ENCODE measurements around the gene OLFML2B.
"Not testable (repeated sequence)": the region's sequence is repeated elsewhere in the genome, so short reads cannot be mapped to it uniquely, and the experiment has no call there.

Gene OLFML2B

DNA sequence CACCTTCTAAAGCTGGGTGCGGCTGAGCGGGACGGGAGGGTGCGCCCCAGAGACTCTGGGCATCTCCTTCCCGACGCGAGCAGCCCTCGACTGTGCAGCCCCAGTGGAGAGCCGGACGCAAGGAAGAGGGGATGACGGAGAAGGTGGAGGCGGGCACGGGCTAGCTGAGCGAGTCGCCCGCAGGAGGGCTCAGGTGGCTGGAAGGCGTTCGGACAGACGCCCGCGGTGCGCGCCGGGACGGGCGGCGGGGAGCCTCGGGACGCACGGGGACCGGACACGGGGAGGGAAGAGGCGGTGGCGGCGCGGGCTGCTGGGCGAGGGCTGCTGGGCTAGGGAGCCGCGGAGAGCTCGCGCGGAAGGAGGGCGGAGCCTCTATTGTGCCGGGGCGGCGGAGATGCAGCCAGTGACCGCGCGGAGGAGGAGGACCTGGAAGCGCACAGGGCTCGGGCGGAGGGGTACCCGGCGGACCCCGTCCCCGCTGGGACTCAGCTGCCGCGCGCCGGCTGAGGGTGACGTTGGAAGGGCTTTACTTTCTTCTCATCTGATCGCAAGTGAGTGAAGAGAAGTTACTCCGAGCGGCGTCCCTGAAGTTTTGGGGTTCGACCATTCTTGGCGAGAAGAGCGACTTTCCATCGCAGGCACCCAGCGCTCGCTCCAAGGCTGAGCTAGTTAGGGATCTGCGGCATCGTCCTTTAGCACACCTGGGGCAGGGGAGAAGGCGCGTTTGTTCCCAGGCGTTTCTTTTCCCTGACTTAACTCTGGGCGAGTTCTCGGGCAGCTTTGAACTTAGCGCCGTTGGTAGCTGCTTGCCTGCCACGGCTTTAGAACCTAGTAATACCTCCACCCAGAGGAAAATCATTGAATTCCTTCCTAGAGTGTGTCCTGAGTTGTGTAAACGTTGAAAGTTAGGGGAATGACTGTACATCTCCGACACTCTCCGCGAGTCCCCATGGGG, at the start of gene OLFML2B:
Gene OLFML2B (minus strand): TSS at position 323 of the 955 bp plus-strand sequence. CDS start 439 bp downstream, outside the sequence.
- Histone ChIP-seq H3K27ac (peak within 1 kb of the TSS in 19 of 21 experiments; percentile 53 to 92 (median 73)), H3K4me3 (peak within 1 kb of the TSS; percentile 38 to 66 (median 53))

DNA sequence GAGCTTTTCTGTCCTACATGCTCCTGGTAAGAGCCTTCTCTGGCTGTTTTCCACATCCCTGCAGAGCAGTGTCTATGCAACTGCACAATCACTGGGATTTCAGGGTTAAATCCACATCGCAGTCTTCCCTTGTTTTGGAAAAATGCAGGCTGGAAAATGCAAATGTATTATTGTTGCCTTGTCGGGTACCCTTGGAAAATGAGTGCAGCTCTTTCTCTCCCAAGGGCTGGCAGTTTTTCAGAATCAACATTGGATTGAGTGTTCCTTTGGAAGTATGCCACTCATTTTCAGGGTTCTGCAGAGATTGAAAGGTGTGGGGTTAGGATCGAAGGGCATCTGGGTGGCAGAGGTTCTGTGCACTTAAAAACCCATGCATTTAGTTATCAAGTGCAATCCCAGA, 49.1 kb upstream of the OLFML2B start:
- no peak overlapping the region for H3K4me3 ChIP-seq

DNA sequence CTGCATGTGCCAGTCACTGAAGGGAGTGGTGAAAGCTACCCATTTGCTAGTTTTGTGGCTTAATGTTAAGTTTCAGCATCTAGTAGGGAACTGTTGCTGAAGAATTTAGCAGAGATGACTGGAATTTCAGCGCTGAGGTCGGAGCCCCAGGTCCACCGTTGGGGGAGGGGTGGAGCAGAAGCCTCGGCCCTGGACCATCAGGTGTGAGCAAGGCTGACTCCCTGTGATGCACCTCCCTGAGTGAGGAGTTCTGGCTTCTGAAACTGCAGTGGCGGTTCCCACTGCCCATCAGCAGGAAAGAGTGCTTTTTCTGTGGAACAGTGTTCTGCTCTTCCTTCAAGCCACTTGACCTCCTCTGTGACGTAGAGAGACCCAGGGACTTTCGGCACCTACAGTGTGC, 47.2 kb upstream of the OLFML2B start:
- Histone ChIP-seq H3K27ac (no peak overlapping the region), H3K4me3 (peak overlapping the region in 2 of 7 experiments; percentile 66 to 82)

More for the DNA sequence above, 49.1 kb upstream of the OLFML2B start:
- no peak overlapping the region for H3K27ac ChIP-seq

DNA sequence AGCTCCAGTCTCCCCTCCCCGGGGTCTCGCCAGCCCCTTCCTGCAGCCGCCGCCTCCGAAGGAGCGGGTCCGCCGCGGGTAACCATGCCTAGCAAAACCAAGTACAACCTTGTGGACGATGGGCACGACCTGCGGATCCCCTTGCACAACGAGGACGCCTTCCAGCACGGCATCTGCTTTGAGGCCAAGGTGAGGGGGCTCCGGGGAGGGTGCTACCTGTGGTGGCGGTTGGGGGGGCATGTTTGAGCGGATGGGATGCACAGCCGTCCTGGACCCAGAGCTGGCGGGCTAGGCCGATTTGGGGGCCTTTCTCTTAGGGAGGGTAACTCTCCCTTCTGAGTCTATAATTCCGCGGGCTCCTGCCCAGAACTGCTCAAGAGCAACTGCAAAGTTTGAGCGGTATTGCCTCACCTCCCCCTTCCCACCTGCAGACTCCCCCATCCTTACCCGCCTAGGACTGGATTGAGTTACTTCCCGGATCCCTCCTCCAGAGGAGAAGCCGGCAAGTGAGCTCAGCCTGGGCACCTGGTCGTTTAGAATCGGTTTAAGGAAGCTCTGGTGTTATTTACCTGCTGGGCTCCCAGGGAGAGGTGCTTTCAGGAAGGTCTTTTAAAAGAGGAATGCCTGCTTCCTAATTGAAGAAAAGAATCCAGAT, 46.6 kb upstream of the OLFML2B start:
- Histone ChIP-seq H3K27ac (peak overlapping the region in 5 of 21 experiments; percentile 30 to 73 (median 48)), H3K4me3 (peak overlapping the region; percentile 40 to 82 (median 66))

DNA sequence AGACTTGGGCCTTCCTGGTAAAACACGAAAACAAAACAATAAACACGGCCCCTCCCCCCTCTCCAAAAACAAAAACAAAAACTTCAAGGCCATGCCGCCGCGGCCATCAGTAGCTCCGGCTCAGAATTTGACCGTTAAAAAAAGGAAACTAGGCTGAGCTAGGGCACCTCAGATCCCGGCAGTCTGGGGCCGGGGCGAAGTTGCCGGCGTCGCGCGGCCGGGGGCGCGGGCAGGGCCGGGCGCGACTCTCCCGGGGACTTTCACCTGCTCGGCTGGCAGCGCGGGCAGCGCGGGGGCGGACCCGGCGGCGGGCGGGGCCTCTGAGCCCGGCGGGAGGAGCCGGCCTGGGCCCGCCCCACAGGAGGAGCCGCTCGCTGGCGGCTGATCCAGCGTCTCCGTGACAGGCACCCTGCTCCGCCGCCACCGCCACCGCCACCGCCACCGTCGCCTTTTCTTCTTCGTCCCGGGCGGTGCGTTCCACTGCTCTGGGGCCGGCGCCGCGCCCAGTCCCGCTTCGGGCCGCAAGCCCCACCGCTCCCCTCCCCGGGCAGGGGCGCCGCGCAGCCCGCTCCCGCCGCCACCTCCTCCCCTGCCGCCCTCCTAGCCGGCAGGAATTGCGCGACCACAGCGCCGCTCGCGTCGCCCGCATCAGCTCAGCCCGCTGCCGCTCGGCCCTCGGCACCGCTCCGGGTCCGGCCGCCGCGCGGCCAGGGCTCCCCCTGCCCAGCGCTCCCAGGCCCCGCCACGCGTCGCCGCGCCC, 45.8 kb upstream of the OLFML2B start, which contains the start of gene NOS1AP:
Gene NOS1AP (plus strand): TSS at position 358 of the 760 bp plus-strand sequence. CDS start 487 bp downstream, outside the sequence.
- H3K4me3 ChIP-seq: peak within 1 kb of the TSS; percentile 40 to 82 (median 66)
- H3K27ac ChIP-seq: peak within 1 kb of the TSS in 5 of 21 experiments; percentile 30 to 73 (median 48)

DNA sequence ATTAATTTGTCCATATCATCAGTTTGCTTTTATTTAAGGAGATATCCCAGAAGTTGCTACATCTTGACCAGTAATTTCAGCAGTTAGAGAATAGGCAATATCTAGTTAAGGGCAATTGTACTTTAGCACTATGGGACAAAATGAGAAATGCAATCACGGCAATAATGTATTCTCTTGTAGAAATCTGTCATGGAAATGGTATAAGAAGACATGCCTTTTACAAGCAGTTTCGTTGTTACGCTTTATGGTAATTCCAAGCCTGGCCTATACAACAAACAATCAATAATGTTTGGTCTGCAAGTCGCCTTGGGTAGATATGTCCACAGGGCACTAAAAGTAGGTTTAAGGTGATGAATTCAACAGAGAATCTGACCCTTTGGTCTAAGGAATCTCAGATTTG, 44.6 kb upstream of the OLFML2B start:
- no peak overlapping the region for H3K4me3 ChIP-seq
- H3K27ac ChIP-seq: no peak overlapping the region

DNA sequence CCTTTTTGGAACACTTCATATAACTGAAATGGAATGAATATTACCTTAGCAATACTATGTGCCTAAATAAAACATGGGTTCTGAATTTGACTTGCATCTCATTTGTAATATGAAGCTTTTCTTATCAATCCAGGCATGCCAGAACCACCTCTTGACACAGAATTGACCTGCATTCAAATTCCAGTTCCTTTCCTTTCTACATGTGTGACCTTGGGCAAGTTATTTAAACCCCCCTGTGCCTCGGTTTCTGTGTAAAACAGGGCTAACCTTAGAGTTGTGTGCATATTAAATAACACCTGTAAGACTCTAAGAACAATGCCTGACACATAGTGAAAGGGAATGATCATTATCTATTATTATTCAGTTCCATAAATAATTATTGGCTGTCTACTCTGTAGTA, 43.8 kb upstream of the OLFML2B start:
- Histone ChIP-seq H3K27ac (no peak overlapping the region), H3K4me3 (no peak overlapping the region)

DNA sequence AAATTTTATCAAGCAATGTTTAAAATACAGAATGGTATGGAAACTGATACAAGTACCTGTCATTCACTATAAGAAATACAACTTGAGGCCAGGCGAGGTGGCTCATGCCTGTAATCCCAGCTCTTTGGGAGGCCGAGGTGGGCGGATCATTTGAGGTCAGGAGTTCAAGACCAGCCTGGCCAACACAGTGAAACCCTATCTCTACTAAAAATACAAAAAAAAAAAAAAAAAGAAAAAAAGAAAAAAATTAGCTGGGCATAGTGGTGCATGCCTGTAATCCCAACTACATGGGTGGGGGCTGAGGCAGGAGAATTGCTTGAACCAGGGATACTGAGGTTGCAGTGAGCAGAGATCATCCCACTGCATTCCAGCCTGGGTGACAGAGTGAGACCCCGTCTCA, 43.2 kb upstream of the OLFML2B start:
- H3K27ac ChIP-seq, H3K4me3 ChIP-seq: not testable (repeated sequence)

DNA sequence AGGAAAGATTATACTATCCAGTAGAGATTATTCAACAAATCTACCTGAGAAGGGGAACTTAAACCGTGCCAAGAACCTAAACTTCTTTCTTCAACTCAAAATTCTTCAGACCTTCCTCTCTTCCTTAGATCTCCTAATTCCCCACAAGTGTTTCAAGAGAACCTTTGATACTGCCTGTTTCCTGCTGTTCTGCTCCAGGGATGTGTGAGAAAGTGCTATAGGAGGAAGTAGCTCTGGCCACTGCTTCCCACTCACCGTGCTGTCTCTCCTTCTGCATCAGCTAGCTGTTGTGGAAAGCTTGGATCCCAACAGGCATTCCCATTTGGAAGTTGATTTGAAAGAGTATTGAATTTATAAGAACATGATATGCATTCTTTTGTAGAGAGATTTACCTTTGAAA, 41.3 kb upstream of the OLFML2B start:
- H3K4me3 ChIP-seq: no peak overlapping the region
- no peak overlapping the region for H3K27ac ChIP-seq

DNA sequence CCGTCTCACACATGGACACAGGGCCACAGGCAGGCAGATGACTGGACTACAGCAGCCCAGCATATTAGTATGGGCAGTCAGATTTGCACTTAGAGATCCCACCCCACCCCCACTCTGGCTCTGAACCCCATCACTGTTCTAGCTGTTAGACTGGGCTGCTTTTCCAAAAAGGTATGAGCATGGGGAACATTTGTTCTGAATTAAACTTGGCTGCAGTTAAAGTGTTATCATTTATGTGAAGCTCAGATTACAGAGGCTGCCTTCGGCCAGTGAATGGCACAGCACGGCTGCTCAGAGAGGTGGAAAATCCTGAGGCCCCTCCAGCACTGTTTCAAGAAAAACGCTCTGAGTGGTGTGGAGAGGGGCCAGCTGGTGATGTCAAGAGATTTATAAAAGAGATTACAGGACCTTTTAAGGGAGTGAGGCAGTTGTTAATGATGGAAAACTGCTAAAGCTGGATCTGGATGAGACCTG, 38.9 kb upstream of the OLFML2B start:
- Histone ChIP-seq H3K27ac (no peak overlapping the region), H3K4me3 (no peak overlapping the region)

DNA sequence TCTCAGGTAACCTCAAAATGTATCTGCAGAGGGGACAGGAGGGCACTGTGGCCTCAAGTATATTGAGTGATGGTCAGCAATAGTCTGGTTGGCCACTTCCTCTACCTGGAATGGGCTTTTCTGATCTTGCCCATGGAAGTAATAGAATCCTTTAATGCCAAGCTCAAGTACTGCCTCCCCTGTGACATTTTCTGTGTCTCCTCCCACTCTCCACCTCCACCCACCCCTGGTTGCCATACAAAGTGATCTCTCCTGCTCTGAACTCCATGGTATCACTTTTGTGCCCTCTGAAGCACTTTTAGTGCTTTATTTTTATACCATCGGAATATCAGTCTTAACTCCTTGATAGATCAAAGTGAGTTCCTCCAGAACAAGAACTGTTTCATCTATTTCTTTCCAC, 36.6 kb upstream of the OLFML2B start:
- H3K4me3 ChIP-seq: no peak overlapping the region
- no peak overlapping the region for H3K27ac ChIP-seq

DNA sequence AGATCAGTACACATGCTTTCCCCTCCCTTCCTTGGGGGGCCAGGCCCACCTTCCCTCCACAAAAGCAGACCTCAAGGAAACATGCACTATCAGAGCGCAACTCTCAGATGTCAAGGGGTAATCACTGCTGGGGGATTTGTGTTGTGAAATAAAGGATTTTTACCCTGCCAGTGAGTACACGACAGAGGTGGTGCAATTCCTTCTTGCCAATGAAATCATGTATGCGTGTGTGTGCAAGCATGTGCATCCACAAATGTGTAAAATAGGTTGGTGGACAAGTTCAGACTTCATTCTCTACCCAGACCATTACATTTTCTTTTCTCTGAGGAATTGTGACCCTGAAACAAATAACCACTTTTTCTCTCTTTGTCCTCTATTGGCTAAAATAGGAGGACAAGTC, 36.1 kb upstream of the OLFML2B start:
- H3K27ac ChIP-seq: no peak overlapping the region
- H3K4me3 ChIP-seq: no peak overlapping the region

DNA sequence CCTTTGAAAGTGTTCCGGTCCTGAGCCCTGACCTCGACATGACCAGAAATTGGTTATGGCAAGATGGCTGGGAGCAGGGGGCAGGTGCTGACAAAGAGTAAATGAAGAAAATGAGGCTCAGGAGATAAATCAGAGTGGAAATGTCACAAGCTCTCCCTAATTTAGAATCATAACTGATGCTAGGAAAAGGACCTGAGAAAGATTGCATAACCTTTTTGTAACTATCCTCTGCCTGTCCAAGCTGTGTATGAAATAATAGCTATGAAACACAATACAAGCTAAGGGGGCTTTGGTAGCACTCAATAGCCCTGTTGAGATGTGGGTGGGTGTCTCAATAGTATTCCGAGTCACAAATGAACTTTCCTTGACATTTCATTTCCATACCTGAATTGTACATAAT, 32.9 kb upstream of the OLFML2B start:
- no peak overlapping the region for H3K4me3 ChIP-seq
- no peak overlapping the region for H3K27ac ChIP-seq

DNA sequence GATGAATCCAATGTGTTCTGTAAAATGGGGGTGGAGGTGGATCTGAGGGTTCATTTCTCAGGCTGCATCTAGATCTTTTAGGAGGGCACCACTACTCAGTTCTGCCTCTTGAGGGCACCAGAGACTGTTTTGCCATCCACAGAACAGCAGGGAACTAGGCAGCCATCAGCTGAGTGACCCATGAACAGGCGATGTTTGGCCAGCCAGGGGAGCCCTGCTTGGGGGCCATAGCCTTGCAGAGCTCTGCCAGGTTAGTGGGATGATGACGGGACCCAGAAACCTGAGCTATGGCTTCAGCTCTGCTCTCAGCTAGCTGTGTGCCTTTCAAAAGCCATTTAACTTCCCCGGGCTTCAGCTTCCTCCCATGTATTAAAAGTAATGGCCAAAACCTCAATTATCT, 32.4 kb upstream of the OLFML2B start:
- Histone ChIP-seq H3K27ac (no peak overlapping the region), H3K4me3 (no peak overlapping the region)

DNA sequence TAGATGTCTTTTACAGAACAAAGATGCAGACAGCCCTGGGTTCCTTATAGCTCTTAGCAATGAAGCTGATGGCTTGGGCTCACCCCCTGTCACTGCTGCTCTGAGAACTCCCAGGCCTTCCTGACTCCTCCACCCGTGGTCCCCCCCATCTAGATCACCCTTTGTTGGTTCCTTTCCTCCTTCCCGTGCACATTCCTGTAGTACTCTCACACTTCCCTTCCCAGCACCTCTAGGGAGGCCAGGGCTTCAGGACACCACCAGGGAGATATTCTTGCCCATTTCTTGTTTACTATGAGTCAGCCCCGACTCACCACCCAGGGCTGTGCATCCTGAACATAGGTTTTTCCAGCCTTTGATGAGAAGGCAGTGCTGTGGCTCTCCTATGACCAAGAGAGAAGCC, 31.4 kb upstream of the OLFML2B start:
- H3K4me3 ChIP-seq: no peak overlapping the region
- H3K27ac ChIP-seq: no peak overlapping the region

DNA sequence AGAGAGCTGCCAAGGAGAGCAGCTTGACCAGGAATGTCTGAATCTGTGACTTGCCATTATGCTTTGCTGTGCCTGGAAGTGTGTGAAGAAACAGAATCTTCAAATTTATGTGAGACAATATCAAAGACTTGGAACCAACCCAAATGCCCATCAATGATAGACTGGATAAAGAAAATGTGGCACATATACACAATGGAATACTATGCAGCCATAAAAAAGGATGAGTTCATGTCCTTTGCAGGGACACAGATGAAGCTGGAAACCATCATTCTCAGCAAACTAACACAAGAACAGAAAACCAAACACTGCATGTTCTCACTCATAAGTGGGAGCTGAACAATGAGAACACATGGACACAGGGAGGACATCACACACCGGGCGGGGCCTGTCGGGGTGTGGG, 30.3 kb upstream of the OLFML2B start:
- not testable (repeated sequence) for H3K27ac ChIP-seq

DNA sequence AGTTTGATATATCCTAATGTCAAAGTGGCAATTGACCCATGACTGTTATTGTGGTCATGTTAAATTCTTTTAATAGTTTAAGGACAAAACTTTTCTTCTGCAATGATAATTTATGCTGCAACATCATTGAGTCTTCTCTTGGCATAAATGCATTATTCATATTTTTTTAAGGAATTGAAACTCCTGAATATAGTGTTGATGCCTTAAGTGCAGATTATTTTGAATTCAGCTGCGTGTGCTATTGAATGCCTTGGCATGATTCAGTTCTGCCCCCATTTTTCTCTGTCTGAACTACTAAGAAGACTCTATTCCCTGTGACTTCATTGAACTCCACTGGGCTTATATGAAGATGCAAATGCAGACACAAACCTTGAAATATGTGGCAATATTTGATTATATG, 23.3 kb upstream of the OLFML2B start:
- H3K4me3 ChIP-seq: no peak overlapping the region

More for the DNA sequence above, 30.3 kb upstream of the OLFML2B start:
- H3K4me3 ChIP-seq: not testable (repeated sequence)

DNA sequence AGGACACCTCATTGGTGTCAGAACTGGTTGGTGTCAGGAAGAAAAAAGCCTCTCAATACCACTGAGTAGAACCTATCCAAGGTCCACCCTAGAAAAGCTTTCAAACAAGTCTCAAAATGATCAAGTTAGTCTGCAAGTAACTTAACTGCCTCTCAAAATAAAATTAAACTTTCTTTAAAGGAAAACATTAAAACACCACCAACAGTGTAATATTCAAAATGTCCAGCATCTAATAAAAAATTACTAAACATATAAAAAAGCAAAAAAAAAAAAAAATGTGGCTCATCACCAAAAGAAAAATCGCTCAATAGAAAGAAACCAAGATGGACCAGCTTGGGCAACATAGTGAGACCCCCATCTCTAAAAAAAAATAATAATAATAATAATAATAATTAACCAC, 18.7 kb upstream of the OLFML2B start:
- H3K27ac ChIP-seq: no peak overlapping the region
- H3K4me3 ChIP-seq: no peak overlapping the region

More for the DNA sequence above, 23.3 kb upstream of the OLFML2B start:
- H3K27ac ChIP-seq: no peak overlapping the region

DNA sequence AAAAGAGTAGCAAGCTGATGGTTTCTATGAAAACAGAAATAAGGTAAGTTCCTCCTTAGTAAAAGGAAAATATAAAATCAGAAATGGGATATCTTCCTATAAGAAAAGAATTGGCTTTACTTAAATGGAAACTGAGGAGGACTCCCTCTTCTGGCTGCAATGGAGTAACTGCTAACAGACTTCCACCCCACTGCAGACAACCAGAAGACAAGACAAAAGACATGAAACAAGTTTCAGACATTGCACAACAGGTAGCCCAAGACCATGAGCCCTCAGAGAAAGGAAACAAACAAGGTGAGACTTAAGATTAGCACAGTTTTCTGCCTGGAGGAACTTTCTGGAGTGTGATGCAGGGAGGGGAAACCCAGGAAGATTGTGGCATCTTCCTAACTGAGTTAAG, 17.0 kb upstream of the OLFML2B start:
- H3K4me3 ChIP-seq: no peak overlapping the region
- H3K27ac ChIP-seq: no peak overlapping the region

DNA sequence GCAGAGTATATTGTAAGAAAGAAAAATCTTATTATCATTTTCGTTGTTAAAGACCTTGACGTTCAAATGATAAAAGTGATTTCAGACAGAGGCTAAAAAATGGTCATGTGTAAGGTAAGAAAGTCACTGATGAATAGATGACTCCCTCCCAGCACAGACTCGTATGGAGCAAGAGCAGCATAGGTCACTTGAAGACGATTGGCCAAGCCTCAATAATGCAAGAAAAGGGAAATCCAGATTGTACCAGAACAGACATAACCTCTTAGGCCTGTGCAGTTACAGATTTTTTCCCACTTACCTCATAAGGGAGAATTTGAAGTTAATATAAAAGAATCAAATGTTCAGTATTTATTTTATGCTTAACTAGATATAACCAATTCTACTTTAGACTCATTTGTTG, 16.3 kb upstream of the OLFML2B start:
- Histone ChIP-seq H3K27ac (no peak overlapping the region), H3K4me3 (no peak overlapping the region)

Data from skin epidermis (tissue), 12 donors.